H1 (cell line): Measurements from ENCODE around the gene CCL4. TPM values are rescaled to one million over a fixed set of nuclear protein-coding genes. Genes with fewer than 3 reads are reported as not detected.

Source experiments
- CTCF ChIA-PET: fragments of 300-600 bp; sonication (Branson Sonifier 250); formaldehyde crosslinking; loops from one replicate; lab custom pipeline; 2021; ENCODE audit not compliant: partially characterized antibody; lab: Charles Lee
- POLR2A ChIA-PET: fragments of 300-600 bp; sonication (Branson Sonifier 250); formaldehyde crosslinking; loops from one replicate; lab custom pipeline; 2021; ENCODE audit warnings: inconsistent platforms; ENCODE audit not compliant: partially characterized antibody; lab: Charles Lee
- DNase-seq, 2 experiments: peaks; one replicate each; pipeline versions ENCODE4 v3.0.0 to v3.0.0-alpha.2; 2010 to 2022; ENCODE audit warnings: low spot score in 2 of 2, low read depth in 1 of 2, mixed read lengths in 1 of 2
- FAIRE-seq: peaks from 2 replicates; lab custom pipeline; 2011; peaks lifted over from hg19 to GRCh38; lab: Jason Lieb, UNC
- H2AFZ ChIP-seq: 2 replicates; pipeline ENCODE4 v1.8.1; 2012; ENCODE audit warnings: low read length, inconsistent platforms
- H2AK5ac ChIP-seq: 2 replicates; pipeline ENCODE4 v1.6.1; 2013; ENCODE audit warnings: low read depth, low read length
- H2BK120ac ChIP-seq: replicated peaks from 2 replicates; pipeline ENCODE3; 2013; ENCODE audit warnings: low read depth, low read length, inconsistent platforms
- H2BK12ac ChIP-seq: 2 replicates; pipeline ENCODE4 v1.6.1; 2013; ENCODE audit warnings: low read depth, low read length
- H2BK15ac ChIP-seq: 2 replicates; pipeline ENCODE4 v1.6.1; 2013; ENCODE audit warnings: low read length
- H2BK20ac ChIP-seq: 2 replicates; pipeline ENCODE4 v1.6.1; 2013; ENCODE audit warnings: low read length
- H2BK5ac ChIP-seq: 2 replicates; pipeline ENCODE4 v1.6.1; 2013; ENCODE audit warnings: low read depth, low read length
- H3K14ac ChIP-seq: 2 replicates; pipeline ENCODE4 v1.6.1; 2013; ENCODE audit warnings: inconsistent platforms; ENCODE audit not compliant: insufficient read length
- H3K18ac ChIP-seq: 2 replicates; pipeline ENCODE4 v1.6.1; 2013; ENCODE audit warnings: low read length; ENCODE audit errors: extremely low read depth
- H3K23ac ChIP-seq: 2 replicates; pipeline ENCODE4 v1.6.1; 2013; ENCODE audit warnings: inconsistent platforms; ENCODE audit not compliant: insufficient read length
- H3K23me2 ChIP-seq: 2 replicates; pipeline ENCODE4 v1.6.1; 2013; ENCODE audit warnings: low read depth, low read length
- H3K27ac ChIP-seq: 2 replicates; pipeline ENCODE4 v1.6.1; 2011; ENCODE audit warnings: low read depth, low read length, inconsistent platforms
- H3K27me3 ChIP-seq, 4 experiments: replicated peaks in 1 of 4; 1 replicate in 1 of 4; 2 replicates in 3 of 4; pipeline versions ENCODE4 v1.6.1 to v1.8.1; 2011 to 2013; ENCODE audit warnings: low read length in 3 of 4, mild to moderate bottlenecking in 3 of 4, inconsistent platforms in 2 of 4, mixed read lengths in 2 of 4, moderate library complexity in 1 of 4; ENCODE audit not compliant: control insufficient read depth in 3 of 4, insufficient read depth in 3 of 4; ENCODE audit errors: extremely low read depth in 1 of 4
- H3K36me3 ChIP-seq, 4 experiments: 2 replicates each; pipeline versions ENCODE4 v1.6.1 to v1.8.1; 2011 to 2013; ENCODE audit warnings: mild to moderate bottlenecking in 4 of 4, low read length in 3 of 4, moderate library complexity in 2 of 4, control low read depth in 1 of 4, inconsistent platforms in 1 of 4; ENCODE audit not compliant: insufficient read depth in 4 of 4, control insufficient read depth in 2 of 4
- H3K4ac ChIP-seq: replicated peaks from 2 replicates; pipeline ENCODE3; 2013; ENCODE audit warnings: low read length, low read depth, mixed read lengths, inconsistent platforms; ENCODE audit not compliant: insufficient read length
- H3K4me1 ChIP-seq, 4 experiments: replicated peaks in 1 of 4; 1 replicate in 1 of 4; 2 replicates in 3 of 4; pipeline versions ENCODE4 v1.6.1 to v1.8.1; 2011 to 2013; ENCODE audit warnings: low read length in 3 of 4, inconsistent platforms in 2 of 4, mixed read lengths in 1 of 4; ENCODE audit not compliant: insufficient read depth in 4 of 4, control insufficient read depth in 3 of 4
- H3K4me2 ChIP-seq, 2 experiments: 2 replicates each; pipeline versions ENCODE4 v1.6.1 to v1.8.1; 2011 to 2013; ENCODE audit warnings: low read depth in 2 of 2, low read length in 2 of 2, control low read depth in 1 of 2, inconsistent platforms in 1 of 2, mild to moderate bottlenecking in 1 of 2; ENCODE audit not compliant: insufficient read depth in 1 of 2
- H3K4me3 ChIP-seq, 4 experiments: fragments of 200-600, 300-600 bp in 1 of 4; sonication (generic), shearing (Covaris generic), sonication (Bioruptor Twin) in 1 of 4; 2 replicates each; pipeline versions ENCODE4 v1.5.1 to v1.8.1; 2011 to 2016; ENCODE audit warnings: low read length in 4 of 4, low read depth in 3 of 4, control low read depth in 2 of 4, inconsistent platforms in 2 of 4, mild to moderate bottlenecking in 2 of 4, mixed read lengths in 1 of 4, moderate library complexity in 1 of 4; ENCODE audit not compliant: insufficient read depth in 2 of 4; ENCODE audit errors: extremely low read depth in 1 of 4
- H3K56ac ChIP-seq: replicated peaks from 2 replicates; pipeline ENCODE3; 2013; ENCODE audit warnings: low read depth, mild to moderate bottlenecking, mixed read lengths, low read length, inconsistent platforms; ENCODE audit not compliant: insufficient read length
- H3K79me1 ChIP-seq: 2 replicates; pipeline ENCODE4 v1.6.1; 2013; ENCODE audit warnings: low read depth, low read length, control low read depth
- H3K79me2 ChIP-seq, 2 experiments: 2 replicates each; pipeline versions ENCODE4 v1.6.1 to v1.8.1; 2012 to 2013; ENCODE audit warnings: low read length in 2 of 2, mild to moderate bottlenecking in 2 of 2, inconsistent platforms in 1 of 2; ENCODE audit not compliant: insufficient read depth in 2 of 2, control insufficient read depth in 1 of 2
- H3K9ac ChIP-seq, 4 experiments: replicated peaks in 1 of 4; 1 replicate in 1 of 4; 2 replicates in 3 of 4; pipeline versions ENCODE4 v1.6.1 to v1.8.1; 2011 to 2013; ENCODE audit warnings: low read depth in 3 of 4, low read length in 3 of 4, control low read depth in 2 of 4, mild to moderate bottlenecking in 2 of 4, moderate library complexity in 2 of 4, inconsistent platforms in 1 of 4; ENCODE audit errors: extremely low read depth in 1 of 4
- H3K9me3 ChIP-seq, 2 experiments: 2 replicates each; pipeline versions ENCODE4 v1.6.1 to v1.8.1; 2012 to 2013; ENCODE audit warnings: mild to moderate bottlenecking in 2 of 2, moderate library complexity in 2 of 2, control low read depth in 1 of 2, inconsistent platforms in 1 of 2, low read depth in 1 of 2, low read length in 1 of 2, mixed read lengths in 1 of 2; ENCODE audit not compliant: insufficient read depth in 2 of 2
- H4K20me1 ChIP-seq, 2 experiments: replicated peaks in 1 of 2; 2 replicates each; pipeline versions ENCODE3 to v1.8.1; 2011 to 2013; ENCODE audit warnings: inconsistent platforms in 2 of 2, low read length in 2 of 2, mild to moderate bottlenecking in 1 of 2; ENCODE audit not compliant: insufficient read depth in 2 of 2, control insufficient read depth in 1 of 2
- H4K5ac ChIP-seq: 2 replicates; pipeline ENCODE4 v1.6.1; 2013; ENCODE audit warnings: low read length, low read depth, mixed read lengths, inconsistent platforms; ENCODE audit not compliant: insufficient read length
- H4K8ac ChIP-seq: 2 replicates; pipeline ENCODE4 v1.8.0; 2013; ENCODE audit warnings: mild to moderate bottlenecking, moderate library complexity, low read length, inconsistent platforms; ENCODE audit not compliant: insufficient read depth; ENCODE audit errors: extremely low read depth
- H4K91ac ChIP-seq: replicated peaks from 2 replicates; pipeline ENCODE3; 2013; ENCODE audit warnings: low read length, mixed read lengths, inconsistent platforms; ENCODE audit not compliant: insufficient read length
- ATF3 ChIP-seq: IDR thresholded peaks from 2 replicates; pipeline ENCODE4 v1.6.1; 2011; ENCODE audit warnings: low read depth, mild to moderate bottlenecking, low read length; ENCODE audit not compliant: insufficient read depth
- BACH1 ChIP-seq: IDR thresholded peaks from 2 replicates; pipeline ENCODE4 v1.6.1; 2012; ENCODE audit warnings: low read length, improper control_type of control experiment
- CBX5 ChIP-seq: fragments of 300-800, 300-1000 bp; sonication (generic); IDR thresholded peaks from 2 replicates; pipeline ENCODE4 v1.7.1; 2016; ENCODE audit warnings: antibody characterized with exemption, low read length, low read depth
- CBX8 ChIP-seq: fragments of 300-800, 300-1000 bp; sonication (generic); IDR thresholded peaks from 2 replicates; pipeline ENCODE4 v1.7.1; 2016; ENCODE audit warnings: low read depth, low read length, borderline replicate concordance
- EGR1 ChIP-seq: IDR thresholded peaks from 2 replicates; pipeline ENCODE4 v1.6.1; 2011; ENCODE audit warnings: low read depth, low read length, borderline replicate concordance
- HDAC6 ChIP-seq: IDR thresholded peaks from one replicate; pipeline ENCODE4 v1.7.1; 2012; ENCODE audit warnings: low read depth, mild to moderate bottlenecking, inconsistent platforms, low read length, moderate library complexity
- SIX5 ChIP-seq: IDR thresholded peaks from 2 replicates; pipeline ENCODE4 v1.6.1; 2011; ENCODE audit warnings: mild to moderate bottlenecking, low read depth, low read length
- SP2 ChIP-seq: IDR thresholded peaks from 2 replicates; pipeline ENCODE4 v1.6.1; 2012; ENCODE audit warnings: mild to moderate bottlenecking, low read length, inconsistent platforms
- SRF ChIP-seq: IDR thresholded peaks from 2 replicates; pipeline ENCODE4 v1.6.1; 2011; ENCODE audit warnings: mild to moderate bottlenecking, low read depth, low read length, moderate library complexity
- SUZ12 ChIP-seq: fragments of 200-600 bp; sonication (generic); IDR thresholded peaks from 2 replicates; pipeline ENCODE4 v1.6.1; 2012; ENCODE audit warnings: mild to moderate bottlenecking, inconsistent platforms, low read length, moderate library complexity, mixed read lengths
- TAF1 ChIP-seq: IDR thresholded peaks from 2 replicates; pipeline ENCODE4 v1.6.1; 2011; ENCODE audit warnings: mild to moderate bottlenecking, low read depth, low read length
- TAF7 ChIP-seq: optimal IDR thresholded peaks from 2 replicates; pipeline ENCODE3; 2011; ENCODE audit warnings: low read depth, mild to moderate bottlenecking, inconsistent platforms, low read length, moderate library complexity, borderline replicate concordance
- TBP ChIP-seq: IDR thresholded peaks from 2 replicates; pipeline ENCODE4 v1.6.1; 2011; ENCODE audit warnings: low read depth, low read length, improper control_type of control experiment
- WGBS, 2 experiments: shearing (Covaris generic) in 1 of 2; methylation state at CpG; one replicate each; pipeline versions ENCODE4 v1.1.6 to v1.1.7; 2013 to 2015; ENCODE audit warnings: low lambda C conversion rate in 2 of 2, mixed read lengths in 2 of 2, inconsistent platforms in 1 of 2, low coverage in 1 of 2, missing lambda C conversion rate in 1 of 2; ENCODE audit not compliant: insufficient replicate concordance in 2 of 2, insufficient coverage in 1 of 2, insufficient read length in 1 of 2; ENCODE audit errors: extremely low coverage in 1 of 2, missing lambda C conversion rate in 1 of 2; 5-methylcytosine and 5-hydroxymethylcytosine counted together
- polyA plus RNA-seq, 7 experiments: library from polyadenylated mRNA; depleted of rRNA in 3 of 7; stranded (reverse) in 5 of 7; unstranded in 2 of 7; fragments of >200 nt in 5 of 7; fragments of 200-250 nt in 2 of 7; gene quantifications; 1 replicate in 5 of 7; 2 replicates in 1 of 7; 4 replicates in 1 of 7; pipeline versions ENCODE4 v1.2.1 to v1.2.3, GENCODE V29; 2011 to 2013; ENCODE audit warnings: missing spikeins in 2 of 7, mixed read lengths in 2 of 7
- total RNA-seq: library from RNA; stranded (reverse); fragmentation: NEBNext Ultra II Directional; extraction: Animal tissue kit (Norgen Biotek cat#: 25700); gene quantifications from 2 replicates; pipeline ENCODE4 v1.2.1, GENCODE V29; 2021

CCL4 gene
- total and polyA plus RNA-seq, 2 of the 8 experiments (the other 6 are each of a cell fraction or from before 2014, with no cell fraction given) = not detected

DNA sequence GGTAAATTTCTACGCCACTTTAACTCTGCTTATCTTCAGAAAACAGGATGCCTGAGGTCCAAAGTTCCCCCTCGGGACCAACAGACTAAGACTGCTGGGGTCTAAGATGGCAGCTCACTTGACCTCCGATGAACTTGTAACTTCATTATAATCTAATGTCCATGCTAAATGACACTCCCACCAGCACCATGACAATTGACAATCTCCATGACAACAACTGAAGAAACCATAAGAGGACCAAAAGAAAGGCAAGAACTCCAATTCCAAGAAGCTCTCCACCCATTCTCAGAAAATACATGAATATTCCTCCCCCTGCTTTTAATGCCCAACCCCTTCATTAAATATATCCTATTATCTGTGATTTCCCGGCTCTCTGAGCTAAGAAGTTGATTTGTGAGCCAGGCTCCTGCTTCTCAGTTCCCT, 7.5 kb downstream of the CCL4 start:
- POLR2A ChIA-PET = no interaction called here
- Histone ChIP-seq H3K9ac (no peak overlapping the region), H3K4me1 (no peaks in the 10 kb centered on the region), H3K27ac (no peak overlapping the region), H3K4me3 (no peak overlapping the region), H3K4me2 (no peak overlapping the region), H2BK12ac (no peak overlapping the region), H3K18ac (no peak overlapping the region), H3K79me2 (no peaks in the 10 kb centered on the region), H2BK15ac (no peak overlapping the region), H2AFZ (no peak overlapping the region), H4K91ac (no peak overlapping the region), H4K20me1 (no peaks in the 10 kb centered on the region), H2BK120ac (no peak overlapping the region), H2AK5ac (no peak overlapping the region), H3K79me1 (no peaks in the 10 kb centered on the region), H3K56ac (no peak overlapping the region), H2BK5ac (no peak overlapping the region), H3K14ac (no peak overlapping the region), H3K23ac (no peak overlapping the region), H2BK20ac (no peak overlapping the region), H4K8ac (no peak overlapping the region), H3K4ac (no peak overlapping the region), H3K36me3 (no peaks in the 10 kb centered on the region), H3K23me2 (no peaks in the 10 kb centered on the region), H4K5ac (no peak overlapping the region), H3K27me3 (no peaks in the 10 kb centered on the region), H3K9me3 (0 out of 4 replicates have a peak, but pooled peaks cover 0 to 3% of the 10 kb centered on the region in 2 experiments)
- FAIRE-seq (no peak), DNase-seq (no peak)
- CTCF ChIA-PET = no interaction called here
- 88% methylated on average over 4 of the region's 4 CpGs; no CpG with 5 or more reads in 1 of the 2 experiments for WGBS, 2 experiments
- TF ChIP-seq SUZ12 (no peak), ATF3 (no peak), BACH1 (no peak), TBP (no peak), SRF (no peak), CBX5 (no peak), TAF1 (no peak), TAF7 (no peak), SP2 (no peak), SIX5 (no peak), HDAC6 (no peak), EGR1 (no peak), CBX8 (no peak)
